22Rv1 (cell line): ENCODE data around the gene CCDC90B.

ENCODE experiments used
- ZFX ChIP-seq: fragments of 450-650 bp; IDR thresholded peaks from 2 replicates; pipeline ENCODE4 v1.6.1; 2017; ENCODE audit warnings: antibody characterized with exemption, borderline replicate concordance
- TF ChIP-seq, protein P1 (sequence below): fragments of 450-650 bp; IDR thresholded peaks from 2 replicates; pipeline ENCODE4 v1.5.1; 2017; ENCODE audit warnings: mild to moderate bottlenecking

DNA sequence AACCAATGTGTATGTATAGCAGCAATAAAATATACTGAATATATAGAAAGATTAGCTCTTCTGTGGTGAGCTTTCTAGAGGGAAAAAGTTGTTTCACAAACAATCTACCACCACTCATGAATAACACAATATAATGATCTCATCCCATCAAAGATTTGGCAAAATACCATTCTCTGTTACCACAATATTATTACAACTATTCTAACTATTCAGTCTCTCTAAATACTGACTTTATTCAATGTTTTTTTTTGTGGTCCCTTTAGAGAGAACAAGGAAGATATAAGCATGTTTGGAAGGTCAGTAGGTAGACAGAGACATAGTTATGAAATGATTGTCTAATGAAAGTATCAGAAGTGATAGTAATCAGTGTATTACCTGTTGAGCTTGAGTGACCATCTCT, 7.8 kb downstream of the CCDC90B start:
- TF ChIP-seq ZFX: no peak
- TF ChIP-seq, protein P1, sequence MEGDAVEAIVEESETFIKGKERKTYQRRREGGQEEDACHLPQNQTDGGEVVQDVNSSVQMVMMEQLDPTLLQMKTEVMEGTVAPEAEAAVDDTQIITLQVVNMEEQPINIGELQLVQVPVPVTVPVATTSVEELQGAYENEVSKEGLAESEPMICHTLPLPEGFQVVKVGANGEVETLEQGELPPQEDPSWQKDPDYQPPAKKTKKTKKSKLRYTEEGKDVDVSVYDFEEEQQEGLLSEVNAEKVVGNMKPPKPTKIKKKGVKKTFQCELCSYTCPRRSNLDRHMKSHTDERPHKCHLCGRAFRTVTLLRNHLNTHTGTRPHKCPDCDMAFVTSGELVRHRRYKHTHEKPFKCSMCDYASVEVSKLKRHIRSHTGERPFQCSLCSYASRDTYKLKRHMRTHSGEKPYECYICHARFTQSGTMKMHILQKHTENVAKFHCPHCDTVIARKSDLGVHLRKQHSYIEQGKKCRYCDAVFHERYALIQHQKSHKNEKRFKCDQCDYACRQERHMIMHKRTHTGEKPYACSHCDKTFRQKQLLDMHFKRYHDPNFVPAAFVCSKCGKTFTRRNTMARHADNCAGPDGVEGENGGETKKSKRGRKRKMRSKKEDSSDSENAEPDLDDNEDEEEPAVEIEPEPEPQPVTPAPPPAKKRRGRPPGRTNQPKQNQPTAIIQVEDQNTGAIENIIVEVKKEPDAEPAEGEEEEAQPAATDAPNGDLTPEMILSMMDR: no peak
